HG03159 (cell line): ENCODE results near the gene PDK2.

Experiments
- ATAC-seq: cut with Tn5 transposase; IDR thresholded peaks from one replicate; pipeline ENCODE4 v1.9.1; 2021; ENCODE audit warnings: mild to moderate bottlenecking, moderate library complexity; ENCODE audit not compliant: unreplicated experiment

The PDK2 gene

DNA sequence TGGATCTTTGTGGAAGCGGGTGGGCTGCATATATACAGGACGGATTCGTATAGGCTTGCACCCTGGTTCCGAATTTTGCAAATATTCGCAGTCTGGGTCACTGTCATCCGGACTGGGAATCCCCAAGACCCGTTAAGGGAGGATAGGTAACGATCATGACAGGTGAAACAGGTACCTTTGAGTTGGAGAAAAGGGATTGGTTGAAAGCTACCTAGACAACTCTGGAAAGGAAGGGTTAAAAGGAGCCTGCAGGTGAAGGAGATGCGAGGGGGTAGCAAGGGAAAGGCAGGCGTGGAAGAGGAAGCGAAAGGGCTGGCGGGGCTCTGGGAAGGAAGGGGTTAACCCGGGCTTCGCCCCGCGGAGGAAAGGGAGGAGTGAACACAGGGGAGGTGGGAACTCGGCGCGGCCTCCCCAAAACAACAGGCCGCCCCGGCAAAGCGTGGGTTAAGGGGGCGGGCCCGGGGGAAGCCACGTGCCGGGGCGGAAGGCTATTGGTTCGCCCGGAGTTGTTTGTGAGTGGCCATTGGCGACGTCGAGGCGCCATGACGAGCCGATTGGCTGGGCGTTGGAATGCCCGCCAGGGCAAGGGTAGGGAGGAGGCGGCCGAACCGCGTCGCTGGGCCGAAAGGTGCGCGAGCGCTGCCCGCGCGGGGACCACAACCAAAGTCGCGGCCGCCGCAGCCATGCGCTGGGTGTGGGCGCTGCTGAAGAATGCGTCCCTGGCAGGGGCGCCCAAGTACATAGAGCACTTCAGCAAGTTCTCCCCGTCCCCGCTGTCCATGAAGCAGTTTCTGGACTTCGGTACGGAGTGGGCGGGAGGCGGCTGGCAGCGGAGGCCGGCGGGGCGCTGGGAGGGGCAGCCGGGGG is at the start of gene PDK2:
TSS of gene PDK2 (plus strand) at position 599 of the 867 bp plus-strand sequence. CDS start at position 684, 85 bp downstream.
- ATAC-seq = peak; percentile 82

DNA sequence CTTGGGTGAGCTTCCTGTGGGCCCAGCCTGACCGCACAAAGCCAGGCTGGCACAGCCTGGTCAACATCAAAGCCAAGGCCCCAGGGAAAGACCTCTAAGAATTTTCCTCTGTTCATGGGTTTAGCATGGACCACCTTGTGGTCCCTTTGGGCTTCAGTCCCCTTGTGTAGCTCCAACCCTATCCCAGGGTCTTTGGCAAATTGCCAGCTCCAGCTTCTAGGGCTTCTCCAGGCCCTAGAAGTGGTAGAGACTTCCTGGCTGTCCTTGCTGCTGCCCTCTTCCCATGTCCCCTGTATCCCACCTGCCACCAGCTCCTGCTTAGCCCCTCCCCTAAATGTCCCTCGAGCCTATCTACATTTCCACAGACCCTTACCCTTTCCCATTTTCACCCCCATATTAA is 49.0 kb upstream of the PDK2 start:
- ATAC-seq = no peak

GRCh38 chr17:50046667-50047066 is 48.5 kb upstream of the PDK2 start:
- no peak for ATAC-seq

DNA sequence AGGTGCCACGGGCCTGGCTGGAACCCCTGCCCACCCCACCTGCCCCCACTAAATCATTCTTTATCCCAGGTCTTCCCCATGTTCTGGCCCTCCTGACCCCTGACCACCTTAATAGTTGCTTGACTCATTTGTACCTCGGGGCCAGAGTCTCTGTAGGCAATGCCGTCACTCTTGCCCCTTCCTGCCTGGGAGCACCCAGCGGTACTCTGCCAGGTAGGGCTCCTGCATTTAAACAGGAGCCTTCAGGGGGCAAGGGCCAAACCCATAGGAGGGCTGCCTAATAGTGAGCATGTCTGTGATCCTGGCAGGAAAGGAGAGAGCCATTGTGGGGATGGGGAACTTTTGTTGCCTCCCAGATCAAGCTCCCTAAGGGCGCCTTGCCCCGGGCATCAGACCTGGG is 48.1 kb upstream of the PDK2 start:
- no peak for ATAC-seq

- no peak for ATAC-seq
Measured at GRCh38 chr17:50047488-50048126, 47.5 kb upstream of the PDK2 start.

GRCh38 chr17:50048146-50048720 is 46.9 kb upstream of the PDK2 start:
- ATAC-seq = no peak

DNA sequence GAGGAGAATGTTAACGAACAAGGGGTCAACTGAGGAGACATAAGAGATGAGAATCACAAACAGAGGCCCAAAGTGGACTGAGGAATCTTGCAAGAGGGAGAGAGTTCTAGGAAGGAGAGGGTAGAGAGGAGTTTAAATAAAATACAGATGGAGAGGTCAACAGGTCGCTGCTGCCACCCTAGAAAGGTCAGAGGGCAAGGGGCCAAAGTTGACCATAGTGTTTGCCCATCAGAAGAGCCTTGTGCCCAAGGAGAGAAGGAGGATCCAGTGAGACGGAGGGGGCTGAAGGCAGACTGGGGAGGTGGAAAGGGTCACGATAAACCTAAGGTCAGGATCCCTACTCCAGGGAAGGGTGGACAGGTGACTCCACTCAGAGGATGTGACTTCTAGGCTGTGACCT is 46.2 kb upstream of the PDK2 start:
- no peak for ATAC-seq

DNA sequence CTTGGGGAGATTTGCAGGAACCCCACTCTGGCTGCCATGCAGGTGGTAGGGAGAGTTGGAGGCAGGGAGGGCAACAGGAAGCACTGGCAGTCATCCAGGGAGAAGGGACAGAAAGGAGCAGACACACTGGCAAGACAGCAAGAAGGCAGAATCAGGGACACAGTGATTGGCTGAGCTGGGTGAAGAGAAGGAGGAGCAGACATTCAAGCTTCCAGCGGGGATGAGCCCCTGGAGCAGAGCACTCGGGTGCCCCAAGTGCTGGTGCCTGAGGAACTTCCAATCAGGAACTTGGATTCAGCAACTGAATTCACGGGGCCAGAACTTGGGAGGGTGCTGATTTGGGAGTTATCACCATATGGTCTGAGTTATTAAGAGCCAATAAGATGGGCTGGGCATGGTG is 45.5 kb upstream of the PDK2 start:
- ATAC-seq = no peak

DNA sequence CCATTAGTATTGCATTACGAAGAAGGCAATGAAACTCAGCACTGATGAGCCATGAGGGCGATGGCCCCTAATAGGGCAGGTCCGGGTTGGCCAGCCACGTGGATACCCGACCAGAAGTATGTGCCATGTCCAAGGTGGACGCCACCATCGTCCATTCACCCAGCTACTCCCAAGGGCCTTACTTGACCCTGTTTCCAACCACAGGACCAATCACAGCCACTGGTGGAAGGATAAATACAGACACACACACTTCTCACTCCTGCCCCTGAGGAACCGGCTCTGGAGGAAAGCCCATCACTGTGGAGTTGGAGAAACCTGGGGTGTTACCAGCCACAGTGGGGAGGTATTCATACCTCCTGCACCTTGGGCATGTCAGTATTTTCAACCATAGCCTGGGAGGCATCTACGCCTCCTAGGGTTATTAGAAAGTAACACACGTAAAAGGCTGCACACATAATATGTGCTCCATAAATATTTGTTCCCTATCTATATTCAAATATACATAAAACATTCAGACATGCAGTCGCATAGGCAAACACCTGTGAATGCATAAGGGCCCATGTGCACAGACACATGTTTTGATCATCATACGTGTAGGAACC is 44.6 kb upstream of the PDK2 start:
- ATAC-seq = no peak

DNA sequence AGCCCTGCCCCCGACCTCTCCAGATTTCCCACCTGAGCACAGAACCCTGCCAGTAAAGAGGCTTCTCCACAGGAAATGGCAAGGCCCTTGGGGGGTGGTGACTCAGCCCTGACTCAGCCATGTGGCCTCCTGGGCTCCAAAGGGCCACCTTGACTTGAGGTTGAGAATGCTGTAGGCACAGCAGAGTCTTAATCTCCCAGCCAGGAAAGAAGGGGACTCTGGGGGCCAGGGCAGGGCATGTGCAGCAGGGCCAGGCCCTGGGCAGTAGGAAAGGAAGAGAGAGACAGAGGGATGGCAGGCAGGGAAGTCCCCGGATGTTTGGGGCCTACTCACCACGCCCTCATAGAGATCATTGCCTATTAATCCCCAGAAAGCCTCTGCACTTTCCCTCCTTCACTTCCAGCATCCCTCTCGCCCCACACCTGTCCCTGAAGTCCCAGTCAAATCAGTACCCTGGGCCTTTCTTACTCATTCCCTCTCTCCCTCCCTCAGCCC is 44.0 kb upstream of the PDK2 start:
- no peak for ATAC-seq

DNA sequence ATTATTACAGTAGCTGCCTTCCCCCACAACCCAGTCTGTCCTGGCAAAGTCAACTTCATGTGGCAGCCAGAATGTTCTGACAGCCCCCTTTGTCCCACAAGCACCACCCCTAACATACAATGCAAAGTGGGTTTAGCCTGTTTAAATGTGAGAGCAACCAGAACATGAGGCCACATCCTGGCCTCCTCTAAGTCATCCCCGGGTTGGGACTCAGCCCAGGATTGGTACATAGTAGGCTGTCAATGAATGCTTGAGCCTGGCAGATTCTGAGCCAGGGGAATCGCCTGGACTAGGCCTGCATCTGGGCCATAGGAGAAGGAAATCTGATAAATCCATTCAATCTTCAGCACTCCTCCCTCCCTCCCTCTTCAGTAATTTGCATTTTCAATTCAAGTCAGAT is 43.5 kb upstream of the PDK2 start:
- ATAC-seq = no peak

DNA sequence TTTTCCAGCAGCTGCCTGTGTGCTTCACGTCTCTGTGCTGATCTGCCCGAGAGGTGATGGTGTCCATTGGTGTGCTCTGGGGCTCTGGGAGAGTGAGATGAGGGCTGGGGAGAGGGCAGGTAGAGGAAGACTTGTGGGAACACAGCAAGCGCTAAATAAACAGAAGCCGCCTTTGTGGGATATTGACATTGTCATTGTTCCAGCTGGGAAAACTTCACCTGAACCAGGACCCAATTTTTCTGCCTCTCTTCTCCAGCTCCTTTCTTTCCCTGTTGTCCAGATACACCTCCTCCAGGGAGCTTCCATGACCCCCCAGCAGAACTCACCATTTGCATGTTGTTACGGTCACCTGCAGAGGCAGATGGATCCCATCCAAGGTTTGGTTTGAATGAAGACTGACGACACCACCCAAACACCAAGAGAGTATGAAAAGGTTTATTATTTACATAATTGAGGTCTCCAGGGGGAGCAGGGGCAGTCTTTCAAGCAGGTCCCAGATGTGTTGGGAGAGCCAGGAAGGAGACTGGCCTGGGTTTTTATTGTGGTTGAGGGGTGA is 42.8 kb upstream of the PDK2 start:
- no peak for ATAC-seq

DNA sequence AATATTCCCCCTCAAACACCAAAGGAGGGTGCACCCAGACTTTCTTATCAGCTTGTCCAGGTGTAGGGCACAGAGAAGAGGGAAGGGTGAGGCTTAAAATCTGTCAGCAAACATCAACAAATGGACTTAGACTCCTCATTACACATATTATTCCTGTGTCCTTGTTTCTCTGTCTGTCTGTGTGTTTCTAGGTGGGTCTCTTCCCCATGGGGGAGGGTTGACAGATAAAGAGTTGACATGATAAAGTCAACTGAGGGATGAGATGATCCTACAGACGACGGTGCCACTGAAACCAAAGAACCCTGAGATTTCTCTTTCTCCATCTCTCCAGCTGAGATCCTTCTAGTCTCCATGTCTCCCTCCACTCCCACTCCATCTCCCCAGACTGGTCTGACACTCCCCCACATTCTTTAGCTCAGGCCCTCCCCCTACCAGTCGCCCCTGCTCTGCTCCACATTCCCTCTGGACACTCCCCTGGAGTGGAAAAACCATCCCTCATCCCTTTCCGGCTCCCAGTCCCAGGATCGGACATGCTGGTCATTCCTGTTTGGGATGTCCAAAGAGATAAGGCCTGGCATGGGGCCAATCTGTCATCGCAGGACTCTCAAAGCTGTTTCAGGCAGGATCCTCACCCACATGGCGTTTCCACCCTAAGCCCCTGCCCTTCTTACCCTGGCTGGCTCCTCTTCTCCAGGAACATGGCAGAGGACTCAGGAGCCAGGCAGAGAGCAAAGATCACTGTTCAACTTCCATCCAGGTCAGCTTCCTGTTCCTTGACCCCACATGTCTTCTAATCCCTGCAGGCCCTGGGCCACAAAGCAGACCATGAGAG is 42.1 kb upstream of the PDK2 start:
- ATAC-seq = no peak

GRCh38 chr17:50053654-50053960 is 41.5 kb upstream of the PDK2 start:
- ATAC-seq = no peak

DNA sequence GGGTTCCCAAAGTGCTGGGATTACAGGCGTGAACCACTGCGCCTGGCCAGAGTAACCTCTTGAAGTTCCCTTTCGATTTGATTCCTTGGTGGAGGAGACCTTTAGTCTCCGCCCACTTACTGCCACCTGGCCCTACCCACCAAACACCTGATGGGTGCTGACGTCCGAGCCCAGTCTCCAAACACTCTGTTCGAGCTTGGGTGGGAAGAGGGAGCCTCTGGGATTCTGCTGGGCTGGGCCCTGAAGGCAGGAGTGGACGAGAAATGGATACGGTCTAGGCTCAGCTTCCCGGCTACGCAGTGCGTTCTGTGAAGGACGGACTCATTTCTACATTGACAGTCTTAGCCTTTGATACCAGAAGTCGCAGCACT is 40.1 kb upstream of the PDK2 start:
- no peak for ATAC-seq

DNA sequence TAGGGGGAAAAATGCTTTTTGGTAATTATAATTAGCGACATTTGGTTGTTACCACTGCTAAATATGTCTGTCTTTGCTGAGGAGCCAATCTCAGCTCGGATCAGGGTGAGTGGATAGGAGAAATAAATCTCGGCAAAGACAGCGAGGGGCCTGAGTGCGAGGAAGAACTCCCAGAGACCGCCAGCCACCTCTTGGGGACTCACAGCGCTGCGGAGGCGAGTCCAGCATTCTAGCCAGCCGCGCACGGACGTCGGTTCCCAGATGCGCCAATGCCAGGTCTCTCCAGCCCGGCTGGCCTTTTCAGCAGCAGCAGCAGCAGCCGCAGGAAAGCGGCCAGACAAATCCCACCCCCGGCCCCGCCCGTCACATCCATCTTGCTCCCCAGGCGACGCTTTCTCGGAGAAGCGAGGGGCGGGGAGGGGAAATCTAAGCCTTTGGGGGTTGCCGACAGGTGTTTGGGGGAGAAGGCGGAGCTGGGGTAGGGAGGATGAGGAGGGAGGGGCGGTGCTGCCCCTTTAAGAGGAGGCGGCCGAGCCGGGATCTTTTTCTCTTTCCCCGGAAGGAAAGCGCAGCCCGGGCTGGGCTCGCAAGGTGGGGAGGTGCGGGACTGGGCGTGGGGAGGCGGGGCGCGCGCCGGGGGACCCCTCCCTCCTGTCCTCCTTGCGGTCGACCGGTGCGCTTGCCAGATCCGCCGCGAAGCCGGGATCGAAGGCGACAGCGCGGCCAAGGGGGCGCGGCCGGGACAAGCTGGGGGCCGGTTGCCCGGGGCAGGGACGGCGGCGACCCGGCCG is 39.5 kb upstream of the PDK2 start, which contains the start of gene ITGA3:
TSS of gene ITGA3 (plus strand) at position 685 of the 791 bp plus-strand sequence. CDS start 330 bp downstream, outside the sequence.
- ATAC-seq = no peak

- ATAC-seq = no peak
Measured at GRCh38 chr17:50056217-50056960, 38.8 kb upstream of the PDK2 start.

DNA sequence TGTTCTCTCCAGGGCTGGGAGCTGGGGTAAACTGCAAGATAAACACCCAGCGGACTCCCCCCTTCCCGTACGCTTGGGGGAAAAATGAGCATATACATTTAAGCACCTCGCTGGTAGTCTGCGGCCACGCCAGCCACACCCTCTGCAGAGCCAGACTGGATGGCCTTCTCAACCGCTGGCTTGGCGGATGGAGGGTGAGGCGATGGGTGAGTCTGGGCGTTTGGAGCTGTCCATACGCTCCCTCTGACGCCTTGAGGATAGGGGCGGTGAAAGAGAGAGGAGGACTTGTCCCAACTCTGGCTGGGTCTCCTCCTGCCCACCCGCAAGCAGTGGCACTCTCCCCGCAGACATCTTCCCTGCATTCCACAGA is 38.2 kb upstream of the PDK2 start:
- ATAC-seq = no peak

- ATAC-seq = no peak
Measured at GRCh38 chr17:50057521-50057991, 37.6 kb upstream of the PDK2 start.
